ENCODE results near the gene APLF.

GRCh38 chr2:68594041-68594440, 126.7 kb downstream of the APLF start:
- TF ChIP-seq CTCF (IDR thresholded peaks at IDR 0.05; ENCODE audit: low read length), result no peak
- no peak for TF ChIP-seq EZH2 (optimal IDR thresholded peaks at IDR 0.05; ENCODE audit: low read depth, low read length)
- TF ChIP-seq EZH2phosphoT487 (IDR thresholded peaks at IDR 0.05; ENCODE audit: low read length), result no peak

Measured in MM.1S (cell line).